GOT3 (cell line): ENCODE measurements around the gene HPSE2.
A peak's percentile ranks its signal among the peaks of the same experiment; 100 is the strongest.

Experiments used
- DNase-seq: peaks from one replicate; lab custom pipeline; 2025; ENCODE audit warnings: mixed read lengths; lab: John Stamatoyannopoulos, UW

HPSE2 gene

DNA sequence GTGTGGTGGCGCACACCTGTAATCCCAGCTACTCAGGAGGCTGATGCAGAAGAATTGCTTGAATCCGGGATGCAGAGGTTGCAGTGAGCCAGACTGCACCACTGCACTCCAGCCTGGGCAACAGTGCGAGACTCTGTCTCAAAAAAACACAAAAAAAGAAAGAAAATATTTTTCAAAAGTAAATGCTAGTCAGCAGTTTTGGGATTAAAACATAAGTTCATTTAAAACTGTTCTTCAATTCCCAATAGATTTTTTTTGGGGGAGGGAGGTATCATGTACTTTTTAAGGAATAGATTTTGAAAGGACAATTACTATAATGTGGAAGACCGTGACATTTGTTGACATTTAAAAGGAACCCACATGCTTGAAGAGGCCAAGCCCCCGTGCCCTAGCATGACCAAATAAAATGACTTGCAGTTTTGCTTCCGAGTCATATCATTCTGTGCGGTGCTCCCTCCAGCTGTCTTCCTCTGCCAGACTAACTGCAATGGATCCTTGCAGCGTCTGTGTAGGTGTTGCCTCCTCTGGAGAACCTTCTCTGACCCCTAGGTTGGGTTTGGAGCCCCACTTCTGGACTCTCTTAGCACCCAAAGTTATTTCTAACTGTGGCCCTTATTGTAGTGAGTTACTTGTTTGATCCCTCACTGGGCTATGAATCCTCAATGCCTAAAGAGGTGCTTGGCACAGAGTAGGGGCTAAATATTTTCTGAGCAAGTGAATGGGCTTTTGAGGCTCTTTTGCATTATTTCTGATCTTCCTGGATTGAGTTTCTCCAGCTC lies 771.5 kb downstream of the HPSE2 start:
- no peak for DNase-seq

DNA sequence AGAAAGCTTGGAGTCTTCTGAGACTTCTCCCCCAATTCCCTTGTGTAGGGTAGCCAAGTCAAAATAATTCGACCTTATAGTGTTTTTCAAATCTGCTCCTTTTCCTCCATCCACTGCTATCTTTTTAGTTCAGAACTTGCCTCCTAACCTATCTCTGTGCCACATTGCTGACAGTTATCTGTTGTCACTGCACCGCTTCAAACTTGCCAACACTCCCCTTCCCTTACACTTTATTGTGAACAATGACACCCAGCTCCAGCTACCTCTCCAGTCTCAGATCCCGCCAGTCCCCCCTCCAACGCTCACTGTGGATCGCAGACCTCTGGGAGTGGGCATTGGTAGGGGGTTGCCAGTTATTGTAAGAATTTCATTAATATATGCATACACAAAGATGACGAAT lies 772.6 kb downstream of the HPSE2 start:
- DNase-seq = no peak

DNA sequence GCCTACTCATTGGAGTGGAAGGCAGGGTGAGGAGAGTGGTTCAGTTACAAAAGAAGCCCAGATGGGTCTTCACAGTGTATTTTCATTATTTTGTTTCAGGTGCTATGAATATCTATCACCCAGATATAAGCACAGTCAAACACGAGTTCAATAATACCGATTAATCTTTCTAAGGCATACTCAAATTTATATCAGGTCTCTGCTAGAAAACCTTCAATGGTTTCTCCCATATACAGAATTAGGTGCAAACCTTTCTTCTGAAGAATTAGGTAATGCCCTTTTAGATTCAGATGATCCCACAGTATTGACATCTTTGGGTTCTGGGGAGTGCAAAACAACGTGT lies 774.2 kb downstream of the HPSE2 start:
- DNase-seq = no peak

DNA sequence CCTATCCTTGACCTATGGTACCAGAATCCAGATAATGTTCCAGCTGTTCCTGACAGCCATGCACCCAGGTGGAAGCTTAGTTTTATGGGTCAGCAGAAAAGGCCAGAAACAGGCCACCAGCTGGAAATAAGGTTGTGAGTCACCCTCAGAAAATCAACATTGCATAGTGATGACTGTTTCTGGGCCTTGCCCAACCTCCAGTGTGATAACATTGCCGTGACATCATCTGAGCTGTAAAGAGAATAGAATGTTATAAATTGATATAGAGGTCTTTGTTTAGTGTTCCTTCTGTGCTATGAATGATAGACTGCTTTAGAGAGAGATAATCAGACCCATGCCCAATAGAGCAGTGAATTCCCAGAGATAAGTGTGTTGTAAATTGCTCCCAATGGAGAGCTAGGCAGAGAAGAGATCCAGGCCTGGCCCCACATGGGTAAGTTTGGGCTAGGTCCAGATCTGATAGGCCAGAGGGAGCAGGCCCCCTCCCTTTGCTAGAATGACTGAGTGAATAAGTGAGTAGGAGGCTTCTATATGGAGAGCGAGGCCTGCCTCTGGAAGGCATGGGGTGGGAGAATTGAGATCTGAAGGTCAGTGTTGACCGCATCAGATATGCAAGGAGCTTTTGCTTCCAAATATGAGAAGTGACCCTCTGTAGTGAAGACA lies 774.7 kb downstream of the HPSE2 start:
- DNase-seq = no peak

DNA sequence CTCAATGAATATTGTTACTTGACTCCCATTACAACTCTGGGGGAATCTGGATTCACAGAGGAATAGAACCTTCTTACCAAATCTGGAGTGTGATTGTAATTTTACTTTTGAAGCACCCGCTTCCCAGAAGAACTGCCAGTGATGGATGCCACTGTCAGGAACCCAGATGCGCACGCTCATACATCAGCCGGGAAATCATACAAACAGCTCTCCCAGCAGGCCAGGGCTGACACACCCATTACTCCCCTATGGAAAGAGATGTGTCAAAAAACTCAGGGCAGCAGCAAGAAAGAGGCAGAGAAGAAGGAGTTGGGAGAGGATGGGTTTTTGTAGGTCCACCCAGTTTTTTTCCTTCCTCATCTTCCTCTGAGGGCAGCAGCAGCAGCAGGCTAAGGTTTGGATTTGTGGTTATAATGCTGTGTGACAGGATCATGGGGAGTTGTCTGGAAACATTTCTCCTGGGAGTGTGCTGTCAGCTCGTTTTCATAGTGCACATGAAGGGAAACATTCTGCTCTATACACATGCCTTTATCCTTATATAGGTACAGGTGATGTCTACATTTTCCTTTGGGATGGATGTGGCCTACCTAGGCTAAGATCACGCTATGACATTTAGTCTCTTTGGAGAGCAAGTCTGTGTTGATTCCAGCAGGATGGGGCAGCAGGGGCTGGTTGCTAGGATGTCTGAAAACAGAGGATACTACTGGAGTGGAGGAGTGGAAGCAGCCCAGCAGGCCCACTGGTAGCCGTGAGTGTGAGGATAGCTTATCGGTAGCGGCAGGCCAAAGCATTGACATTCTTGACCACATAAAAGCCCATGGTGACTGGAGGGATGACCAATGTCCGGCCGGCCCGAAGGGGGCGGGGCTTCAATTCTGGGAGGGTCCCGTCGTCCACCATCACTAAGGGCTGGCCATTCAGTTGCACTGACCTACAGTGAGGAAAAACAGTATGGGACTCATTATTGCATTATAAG lies 776.6 kb downstream of the HPSE2 start:
- no peak for DNase-seq

DNA sequence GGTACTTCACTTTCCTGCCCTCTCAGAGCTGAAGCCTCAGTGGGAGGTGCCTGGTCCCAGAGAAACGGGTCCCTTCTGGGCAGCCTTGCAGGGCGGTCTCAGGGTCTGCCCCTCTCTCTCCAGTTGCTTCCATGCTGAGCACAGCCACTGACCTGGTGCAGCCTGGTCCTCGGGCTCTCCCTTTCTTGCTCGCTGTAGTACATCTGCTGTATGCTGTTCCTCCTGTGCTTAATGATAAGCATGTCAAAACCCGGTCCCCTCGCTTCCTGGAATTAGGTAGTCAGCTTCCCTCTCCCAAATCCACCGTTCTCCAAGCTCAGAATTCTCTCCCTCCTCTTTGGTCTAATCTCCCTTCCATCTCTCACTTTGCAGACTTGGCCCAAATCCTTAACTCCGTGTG lies 777.9 kb downstream of the HPSE2 start:
- no peak for DNase-seq

DNA sequence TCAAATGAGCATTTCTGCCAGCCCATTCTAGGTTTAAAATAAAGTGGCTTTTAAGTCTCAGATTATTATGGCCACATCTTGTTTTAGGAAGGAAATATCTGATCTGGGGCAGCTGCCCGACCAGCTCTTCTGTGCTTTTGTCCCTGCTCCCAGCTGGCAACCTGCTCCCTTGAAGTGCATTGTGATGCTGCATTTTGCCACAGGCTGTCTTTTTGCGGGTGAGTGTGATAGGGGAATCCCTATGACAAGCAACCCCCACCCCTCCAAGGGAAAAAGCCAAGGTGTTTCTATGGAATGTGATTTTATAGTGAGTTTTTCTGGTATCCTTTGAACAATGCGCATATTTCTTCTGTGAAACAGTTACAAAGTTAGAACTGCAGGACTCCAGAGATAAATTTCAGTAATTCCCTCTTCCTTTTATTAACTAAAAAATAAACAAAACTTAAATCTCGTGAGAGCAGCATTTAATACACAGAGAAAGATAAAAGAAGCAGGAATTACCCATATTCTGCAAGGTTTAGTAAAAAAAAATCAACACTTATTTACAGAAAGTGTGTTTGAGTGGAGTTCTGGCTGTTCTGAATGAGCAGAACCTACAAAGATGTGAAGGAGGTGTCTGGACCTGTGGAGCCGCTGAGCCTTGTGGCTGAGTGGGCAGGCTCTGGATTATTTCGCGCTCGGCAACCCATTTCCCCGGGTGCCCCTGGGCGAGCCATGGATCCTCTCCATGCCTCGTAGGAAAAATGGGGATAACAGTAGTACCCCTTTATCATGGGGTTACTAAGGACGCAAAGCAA lies 778.8 kb downstream of the HPSE2 start:
- DNase-seq = no peak

DNA sequence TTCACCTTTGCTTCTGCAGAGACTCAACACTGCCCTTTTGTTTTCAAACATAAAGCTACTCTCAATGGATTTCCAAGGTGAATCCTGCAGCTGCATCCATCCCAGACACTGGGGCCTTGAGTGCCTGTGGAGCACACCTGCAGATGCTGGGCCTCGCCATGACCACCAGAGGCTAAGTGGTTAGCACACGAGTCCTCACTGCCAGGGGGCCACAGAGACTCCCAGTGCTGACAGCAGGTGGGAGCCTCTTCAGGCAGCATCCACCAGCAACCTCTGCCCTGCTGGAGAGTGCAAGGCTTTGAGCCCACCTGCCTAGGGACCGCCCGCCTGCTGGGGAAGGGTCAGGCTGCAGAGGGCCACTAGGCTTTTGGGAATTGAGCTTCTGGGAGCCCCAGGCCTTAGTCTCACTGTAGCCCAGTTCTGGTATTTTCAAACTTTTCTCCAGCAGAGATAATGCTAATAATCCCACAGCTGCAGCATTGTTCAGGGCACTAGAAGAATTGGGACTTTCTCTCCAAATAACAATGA lies 779.5 kb downstream of the HPSE2 start:
- no peak for DNase-seq

DNA sequence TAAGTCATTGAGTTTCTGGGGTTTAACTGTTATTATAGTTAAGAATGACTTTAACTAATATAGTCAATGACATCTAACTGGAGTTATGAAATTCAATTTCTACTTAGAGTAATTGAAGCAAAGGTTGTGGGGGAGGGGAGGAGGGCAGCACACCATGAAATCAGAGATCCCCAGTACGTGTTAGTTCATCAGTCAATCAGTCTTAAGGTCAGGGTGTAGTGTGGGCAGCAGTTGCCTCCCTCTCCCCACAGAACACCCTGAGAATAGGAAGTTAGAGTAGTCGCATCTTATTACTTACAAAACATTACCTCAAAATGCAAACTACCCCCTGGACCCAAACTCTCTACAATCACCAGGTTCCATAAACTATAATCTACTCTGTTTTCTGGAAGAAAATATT lies 781.9 kb downstream of the HPSE2 start:
- no peak for DNase-seq

DNA sequence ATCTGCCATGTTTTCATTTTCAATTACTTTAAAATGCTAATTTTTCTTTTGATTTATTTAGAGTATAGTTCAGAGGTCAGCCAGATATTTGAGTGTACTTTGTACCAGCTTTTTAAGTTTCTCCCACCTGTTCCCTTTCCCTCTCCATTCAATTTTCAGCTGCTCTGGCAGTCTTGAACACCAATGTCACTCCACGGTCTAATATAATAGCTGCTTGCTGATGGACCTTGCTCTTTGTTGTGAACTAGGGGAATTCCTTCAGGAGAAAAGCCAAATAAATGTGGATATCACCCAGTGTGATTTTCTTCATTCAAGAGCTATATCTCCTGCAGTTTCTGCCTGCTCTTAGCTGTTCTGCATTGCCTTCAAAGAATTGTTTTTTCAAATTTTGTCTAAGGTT lies 785.0 kb downstream of the HPSE2 start:
- no peak for DNase-seq

DNA sequence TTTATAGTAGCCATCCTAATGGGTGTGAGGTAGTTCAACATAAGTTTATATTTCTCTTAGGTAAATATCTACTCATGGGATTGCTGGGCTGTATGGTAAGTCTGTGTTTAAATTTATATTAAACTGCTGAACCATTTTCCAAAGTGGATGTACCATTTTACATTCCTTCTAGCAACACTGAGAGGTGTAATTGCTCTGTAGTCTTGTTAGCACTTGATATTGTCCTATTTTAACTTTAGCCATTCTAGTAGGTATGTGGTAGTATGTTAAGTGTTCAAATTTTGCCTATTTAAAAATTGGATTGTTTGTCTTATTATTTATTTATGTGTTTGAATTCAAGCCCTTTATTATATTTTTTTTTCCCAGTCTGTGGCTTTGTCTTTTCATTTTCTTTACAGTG lies 786.4 kb downstream of the HPSE2 start:
- no peak for DNase-seq

DNA sequence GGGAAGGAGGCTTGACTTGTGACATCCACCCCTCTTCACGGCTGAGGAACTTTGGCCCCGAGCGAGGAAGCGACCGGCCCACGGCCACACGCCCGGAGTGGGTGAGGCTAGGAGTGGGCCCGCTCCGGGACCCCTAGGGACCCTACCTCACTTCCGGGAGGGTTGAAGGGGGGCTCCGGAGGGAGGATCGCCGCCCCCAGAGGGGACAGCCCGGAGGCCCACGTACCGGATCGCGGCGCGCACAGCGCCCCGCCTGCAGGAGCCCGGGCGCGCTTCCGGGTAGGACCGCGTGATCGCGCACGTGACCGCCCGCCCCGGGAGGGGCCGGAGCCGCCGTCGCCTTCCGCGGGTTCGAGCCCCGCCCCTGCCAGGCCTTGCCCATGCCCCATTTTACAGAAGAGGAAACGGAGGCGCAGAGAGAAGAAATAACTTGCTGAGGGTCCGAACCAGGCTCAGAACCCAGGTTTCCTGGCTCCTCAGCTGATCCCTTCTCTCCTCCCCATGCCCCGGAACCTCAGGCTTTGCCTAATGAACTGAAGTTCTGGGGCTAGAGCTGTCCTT lies 788.9 kb downstream of the HPSE2 start, which contains the start of gene HPS1:
TSS of gene HPS1 (minus strand) at position 275 of the 561 bp plus-strand sequence. CDS start 3,695 bp downstream, outside the sequence.
- peak; percentile 41 for DNase-seq

DNA sequence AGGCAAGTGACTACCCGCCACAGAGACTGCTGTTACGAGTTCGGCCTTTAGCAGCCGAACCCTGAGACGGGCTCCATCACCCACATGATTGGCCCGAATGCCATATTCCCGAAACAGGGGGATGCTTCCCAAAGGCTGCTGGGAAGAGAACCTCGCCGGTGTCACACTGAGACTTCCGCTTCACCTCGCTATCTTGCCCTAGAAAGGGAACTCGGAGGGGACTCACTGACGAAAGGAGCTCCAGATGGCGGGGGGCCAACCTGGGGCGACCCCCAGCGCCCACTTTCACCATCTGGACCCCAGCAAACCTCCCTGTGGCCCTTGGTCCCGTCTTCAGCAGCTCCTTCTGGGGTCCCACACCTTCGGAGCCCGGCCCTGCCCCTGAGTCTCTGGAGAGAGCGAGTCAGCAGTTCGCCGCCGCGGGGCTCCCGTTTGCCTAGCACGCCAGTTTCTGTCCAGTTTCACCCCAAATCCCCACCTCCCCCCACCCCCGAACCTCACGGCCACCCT lies 789.4 kb downstream of the HPSE2 start:
- DNase-seq = no peak

DNA sequence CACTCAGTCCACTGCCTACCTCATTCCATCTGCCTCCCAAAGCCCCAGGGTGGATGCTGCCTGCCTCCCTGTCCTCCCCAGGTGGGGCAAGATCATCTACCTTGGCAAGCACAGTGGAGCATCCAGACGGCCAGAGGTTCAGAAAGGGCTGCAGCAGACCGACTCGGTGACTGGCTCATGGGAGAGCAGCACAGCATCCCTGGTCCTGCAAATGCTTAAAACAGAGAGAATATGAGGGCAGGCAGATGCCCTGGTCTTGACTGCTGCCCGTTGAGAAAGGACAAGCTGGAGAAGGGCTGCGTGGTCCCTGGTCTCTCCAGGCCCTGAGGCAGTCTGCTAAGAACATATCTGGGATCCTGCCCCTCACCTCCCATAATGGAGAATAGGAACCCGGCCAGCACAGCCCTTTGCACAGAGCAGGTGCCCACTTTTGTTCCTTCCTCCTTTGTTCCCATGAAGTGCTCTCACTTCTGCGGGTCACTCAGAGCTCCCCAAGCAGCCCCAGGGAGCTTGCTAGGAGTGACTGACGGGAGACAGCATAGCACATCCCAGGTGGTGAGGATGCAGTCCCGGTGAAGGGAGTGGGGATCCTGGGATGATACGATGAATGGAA lies 790.3 kb downstream of the HPSE2 start:
- no peak for DNase-seq

DNA sequence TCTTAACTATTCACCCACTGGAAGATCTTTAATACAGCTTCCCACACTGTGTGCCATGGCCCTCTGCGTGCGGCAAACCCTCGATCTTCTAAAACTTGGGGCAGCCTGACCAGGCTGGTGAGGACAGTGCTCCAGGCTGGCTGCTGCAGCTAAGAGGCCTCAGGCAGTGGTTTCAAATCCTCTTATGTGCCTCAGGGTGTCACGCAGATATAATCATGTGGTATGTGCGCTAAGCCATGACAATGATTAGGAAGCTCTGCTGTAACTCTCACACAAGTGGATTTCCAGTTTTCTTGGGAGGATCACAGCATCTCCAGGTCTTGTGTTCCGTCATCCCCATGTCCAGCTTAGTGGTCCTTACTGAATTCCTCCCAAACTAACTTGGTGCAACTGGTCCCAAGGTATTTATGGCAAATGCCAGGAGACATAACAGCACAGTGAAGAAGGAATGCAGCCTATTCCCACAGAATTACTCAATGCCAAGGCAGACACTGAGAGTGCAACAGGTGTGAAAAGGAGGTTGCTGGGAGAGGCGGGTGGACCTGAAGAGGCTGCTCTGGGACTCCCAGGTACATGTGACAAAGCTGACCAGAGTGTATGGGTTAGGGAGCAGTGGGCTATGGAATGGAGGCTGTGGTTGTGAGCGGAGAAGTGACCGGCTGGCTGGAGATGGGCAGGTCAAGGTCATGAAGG lies 791.2 kb downstream of the HPSE2 start:
- DNase-seq = no peak

DNA sequence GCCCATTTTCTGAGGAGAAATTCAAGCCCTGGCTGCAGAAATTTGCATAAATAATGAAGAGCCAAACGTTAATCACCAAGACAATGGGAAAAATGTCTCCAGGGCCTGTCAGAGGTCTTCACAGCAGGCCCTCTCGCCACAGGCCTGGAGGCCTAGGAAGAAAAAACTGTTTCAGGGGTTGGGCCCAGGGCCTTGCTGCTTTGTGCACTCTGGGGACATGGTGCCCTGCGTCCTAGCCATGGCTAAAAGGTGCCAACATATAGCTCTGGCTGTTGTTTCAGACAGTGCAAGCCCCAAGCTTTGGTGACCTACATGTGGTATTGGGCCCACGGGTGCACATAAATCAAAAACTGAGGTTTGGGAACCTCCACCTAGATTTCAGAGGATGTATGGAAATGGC lies 796.9 kb downstream of the HPSE2 start:
- DNase-seq = no peak

DNA sequence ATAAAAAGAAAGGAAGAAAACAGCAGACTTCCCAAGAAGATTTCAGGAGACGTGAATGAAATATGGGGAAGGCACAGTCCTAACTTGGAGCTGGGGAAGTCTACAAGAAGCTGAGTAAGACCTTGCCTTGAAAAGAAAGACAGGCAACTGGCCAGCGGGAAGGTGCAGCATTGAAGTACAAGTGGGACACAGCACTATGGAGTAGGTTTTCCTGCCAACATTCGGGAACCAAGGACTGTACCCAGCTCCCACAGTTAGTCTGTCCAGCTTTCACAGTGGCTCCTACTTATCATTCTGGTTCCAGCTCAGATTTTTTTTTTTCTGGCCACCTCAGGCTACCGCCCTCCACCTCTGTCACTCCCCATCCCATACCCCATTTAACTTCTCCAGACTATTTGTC lies 798.9 kb downstream of the HPSE2 start:
- DNase-seq = no peak

DNA sequence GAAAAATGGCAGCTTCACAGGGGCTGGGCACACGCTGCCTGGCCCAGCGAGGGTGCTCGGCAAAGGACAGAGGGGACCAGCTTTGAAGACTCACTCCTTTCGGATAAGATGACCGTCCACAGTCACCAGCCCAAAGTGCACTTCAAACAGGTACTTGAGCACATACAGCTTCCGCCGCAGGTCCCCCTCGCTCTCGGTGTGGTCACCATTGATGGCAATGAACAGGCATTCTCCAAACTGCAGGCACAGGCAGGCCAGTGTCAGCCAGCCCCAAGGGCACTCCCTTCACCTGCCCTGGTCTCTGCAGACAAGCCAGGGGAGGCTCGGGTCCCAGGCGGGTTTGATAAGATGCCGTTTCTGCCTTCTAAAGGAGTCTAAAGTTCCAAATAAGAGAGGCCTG lies 800.5 kb downstream of the HPSE2 start:
- DNase-seq = no peak

DNA sequence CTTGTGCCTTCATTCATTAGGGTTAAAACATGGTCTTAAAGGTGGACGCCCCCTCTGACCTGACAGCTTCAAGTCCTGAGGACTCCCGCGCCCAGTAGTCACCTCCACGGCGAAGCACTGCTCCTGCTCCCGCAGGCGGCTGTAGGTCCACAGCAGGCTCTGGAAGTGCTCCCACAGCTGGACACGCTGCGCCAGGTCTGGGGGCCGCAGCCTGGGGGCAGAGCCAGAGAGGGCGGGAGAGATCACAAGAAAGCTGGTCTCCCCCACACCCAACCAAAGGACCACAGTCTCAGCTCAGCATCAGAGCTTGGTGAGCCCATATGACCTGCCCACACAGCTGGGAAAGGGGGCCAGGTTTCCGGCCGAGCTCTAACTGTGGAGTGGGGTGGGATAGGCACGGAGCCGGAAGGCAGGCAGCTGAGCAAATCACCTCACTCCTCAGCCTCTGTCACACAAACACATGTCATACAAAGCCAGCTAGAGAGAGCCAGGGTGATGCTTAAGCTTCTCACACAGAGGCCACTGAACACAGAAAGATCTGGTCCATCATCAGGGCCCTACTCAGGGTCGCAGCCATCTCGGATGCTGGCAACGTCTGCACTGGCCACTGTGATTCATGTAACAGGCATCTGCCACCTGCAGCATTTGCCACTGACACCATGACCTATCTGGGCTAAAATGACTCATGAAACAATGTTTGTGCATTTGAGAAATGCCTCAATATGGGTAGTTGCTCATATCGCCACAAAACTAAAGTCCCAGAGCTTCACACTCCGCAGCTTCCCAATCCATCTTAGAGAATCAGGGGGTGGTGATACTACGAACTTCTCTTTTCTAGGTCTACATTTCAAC lies 801.5 kb downstream of the HPSE2 start:
- DNase-seq = no peak
